ENCODE measurements around the gene WDTC1.

DNA sequence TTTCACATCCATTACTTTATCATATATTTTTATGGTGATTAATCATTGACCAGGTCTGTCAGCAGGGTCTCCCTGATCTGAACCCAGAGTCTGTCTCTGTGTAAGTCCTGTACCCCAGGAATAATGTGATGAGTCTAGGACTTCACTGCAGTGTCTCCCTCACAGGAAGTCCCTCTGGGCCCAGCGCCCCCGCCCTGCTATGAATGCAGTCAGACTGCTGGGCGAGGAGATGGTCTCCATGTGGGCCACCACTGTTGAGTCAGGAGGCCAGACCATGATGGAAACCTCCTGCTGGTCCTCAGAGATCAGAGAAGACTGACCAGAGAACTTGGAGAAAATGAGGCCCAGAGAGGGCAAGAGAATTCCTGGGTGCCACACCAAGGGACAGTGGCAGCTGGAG is 97.0 kb downstream of the WDTC1 start:
- TF ChIP-seq CTCF (IDR thresholded peaks at IDR 0.05 in 8 of 11, conservative IDR thresholded peaks at IDR 0.05 in 3 of 11) (no peak), POLR2AphosphoS5 (IDR thresholded peaks at IDR 0.05) (no peak), POLR2A (IDR thresholded peaks at IDR 0.05) (no peak)

Measured in spleen (tissue), 7 donors.